GM21528 (cell line): ENCODE measurements around the gene MGLL.
A peak's percentile ranks its signal among the peaks of the same experiment; 100 is the strongest.

Experiments used
- ATAC-seq: cut with Tn5 transposase; IDR thresholded peaks from one replicate; pipeline ENCODE4 v1.9.1; 2021; ENCODE audit warnings: mild to moderate bottlenecking, moderate library complexity; ENCODE audit not compliant: unreplicated experiment, low FRiP score

MGLL gene

DNA sequence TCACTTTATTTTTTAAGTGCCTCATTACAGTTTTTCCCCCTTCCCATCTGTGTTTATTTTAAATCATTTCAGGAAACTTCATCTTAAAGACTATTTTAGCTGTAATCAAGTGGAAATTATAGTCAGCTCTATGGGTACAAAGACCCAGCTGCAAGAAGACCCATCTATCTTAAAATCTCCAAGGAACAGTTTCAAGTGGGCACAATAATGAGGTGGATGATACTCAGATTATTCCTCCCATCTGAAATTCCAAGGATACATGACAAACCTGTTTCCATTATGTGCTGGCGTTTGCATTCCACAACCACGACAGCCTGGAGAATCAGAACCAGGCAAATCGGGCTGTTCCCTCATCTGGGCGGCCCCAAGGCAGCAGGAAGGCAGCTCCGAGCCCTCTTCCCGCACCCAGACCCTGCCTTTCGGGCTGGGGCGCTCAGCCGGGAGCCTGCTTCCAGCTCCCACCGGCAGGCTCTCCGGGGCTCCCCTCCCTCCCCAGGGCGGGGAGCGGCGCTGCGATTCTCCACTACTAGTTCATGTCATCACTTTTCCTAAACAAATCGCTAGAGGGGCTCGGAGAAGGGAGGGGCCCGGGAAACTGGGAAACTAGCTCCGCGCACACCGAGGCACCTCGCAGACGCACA, at the start of gene MGLL:
TSS of gene MGLL (minus strand) at position 475 of the 641 bp plus-strand sequence. CDS start at position 278, 197 bp downstream.
- peak; percentile 8 for ATAC-seq

DNA sequence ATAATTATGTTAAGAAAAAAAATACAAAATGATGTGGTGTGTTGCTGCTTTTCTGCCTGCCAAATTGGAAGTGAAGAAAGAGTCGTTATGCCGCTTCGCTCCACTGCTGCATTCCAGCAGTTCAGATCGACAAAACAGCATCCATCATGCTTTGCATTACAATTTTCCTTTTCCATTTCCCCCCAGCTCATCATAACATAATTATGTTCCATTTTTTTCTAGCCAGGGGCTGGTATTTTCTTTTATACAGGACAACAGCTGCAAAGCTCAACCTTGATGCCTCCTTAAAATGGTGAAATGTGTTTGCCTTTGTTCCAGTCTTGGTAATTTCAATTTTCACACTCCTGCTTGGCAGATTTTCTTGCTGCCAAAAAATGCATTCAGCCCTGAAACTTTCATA, 47.8 kb upstream of the MGLL start:
- ATAC-seq: no peak

DNA sequence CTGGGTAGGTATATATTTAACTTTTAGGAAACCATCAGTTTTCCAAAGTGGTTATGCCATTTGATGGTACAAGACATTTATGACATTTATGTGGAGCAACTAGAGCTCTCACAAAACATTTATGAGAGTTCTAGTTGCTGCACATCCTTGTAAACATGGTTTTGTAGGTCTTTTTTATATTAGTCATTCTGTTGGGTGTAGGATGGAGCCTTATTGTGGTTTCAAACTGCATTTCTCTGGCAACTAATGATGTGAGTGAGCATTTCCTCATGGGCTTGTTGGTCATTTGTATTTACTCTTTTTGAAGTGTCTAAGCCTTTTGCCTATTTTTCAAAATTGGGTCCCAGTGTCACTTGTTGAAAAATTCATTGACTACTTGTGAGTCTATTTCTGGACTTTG, 45.7 kb upstream of the MGLL start:
- ATAC-seq: no peak

DNA sequence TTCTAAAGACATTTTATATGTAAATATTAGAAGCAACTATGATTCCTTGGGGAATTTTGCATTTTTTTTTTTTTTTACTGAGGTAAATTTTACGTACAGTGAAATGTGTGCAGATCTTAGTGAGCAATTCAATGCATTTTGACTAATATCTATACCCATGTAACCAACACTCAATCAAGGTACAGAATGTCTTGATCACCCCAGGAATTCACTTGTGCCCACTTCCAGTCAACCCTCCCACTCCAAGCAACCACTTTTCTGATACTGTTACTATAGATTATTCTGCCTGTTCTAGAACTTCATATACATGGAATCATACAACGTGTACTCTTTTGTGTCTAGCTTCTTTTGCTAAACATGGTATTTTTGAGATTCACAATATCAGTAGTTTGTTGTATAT, 45.1 kb upstream of the MGLL start:
- ATAC-seq: no peak

DNA sequence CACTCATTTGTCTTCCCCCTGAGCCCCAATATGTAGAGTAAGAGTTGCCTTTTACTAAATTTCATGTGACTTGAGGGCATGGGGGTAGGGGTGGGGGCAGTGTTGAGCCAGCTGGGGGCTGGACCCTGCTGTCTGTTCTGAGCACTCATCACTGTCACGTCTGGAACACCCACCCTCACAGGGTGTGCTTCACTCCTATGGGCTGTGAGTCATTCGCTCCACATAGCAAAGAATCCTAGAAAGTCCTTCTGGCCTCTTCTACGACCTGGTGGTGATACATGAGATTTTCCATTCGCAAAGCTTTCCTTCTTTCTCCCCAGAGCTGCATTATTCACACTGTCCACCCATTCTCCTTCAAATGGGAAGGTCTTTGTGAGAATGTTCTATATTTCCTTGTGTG, 43.6 kb upstream of the MGLL start:
- ATAC-seq: no peak

DNA sequence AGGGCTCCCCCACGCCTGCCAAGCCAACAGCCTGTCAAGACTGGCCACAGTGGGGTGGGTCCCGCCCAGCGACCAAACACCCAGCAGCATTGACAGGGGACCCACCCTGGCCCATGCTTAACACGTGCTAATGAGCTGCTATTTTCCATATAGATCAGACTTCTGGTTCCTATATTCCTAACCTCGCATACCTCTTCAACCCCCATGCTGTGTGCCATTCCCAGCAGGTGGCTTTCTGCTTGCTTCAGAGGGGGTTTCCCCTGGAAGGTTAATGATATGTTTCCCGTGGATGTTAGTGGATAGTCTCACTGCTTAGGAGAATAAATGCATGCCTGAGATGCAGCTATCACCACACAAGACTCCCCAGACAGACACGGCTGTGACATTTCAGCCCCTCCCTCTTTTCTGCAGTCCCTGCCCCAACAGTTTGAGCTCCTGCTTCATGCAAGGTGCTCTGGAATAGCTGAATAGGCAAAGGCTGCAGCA, 37.9 kb upstream of the MGLL start:
- no peak for ATAC-seq

DNA sequence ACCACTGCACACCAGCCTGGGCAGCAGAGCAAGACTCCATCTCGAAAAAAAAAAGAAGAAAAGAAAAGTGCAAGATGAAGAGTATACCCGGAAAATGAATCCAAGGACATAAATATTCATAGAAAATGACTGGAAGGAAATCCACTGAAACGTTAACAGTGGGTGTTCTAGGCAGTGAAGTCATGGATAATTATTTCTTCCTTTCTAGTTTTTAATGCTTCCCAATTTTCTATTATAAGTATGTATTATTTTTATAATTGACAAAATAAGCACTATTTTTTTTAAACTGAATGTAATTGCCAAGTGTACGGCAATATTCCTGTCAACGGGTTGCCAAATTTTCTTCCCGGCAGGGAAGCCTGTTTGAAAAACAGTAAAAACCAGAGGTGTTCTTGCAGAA, 37.4 kb upstream of the MGLL start:
- ATAC-seq: no peak

DNA sequence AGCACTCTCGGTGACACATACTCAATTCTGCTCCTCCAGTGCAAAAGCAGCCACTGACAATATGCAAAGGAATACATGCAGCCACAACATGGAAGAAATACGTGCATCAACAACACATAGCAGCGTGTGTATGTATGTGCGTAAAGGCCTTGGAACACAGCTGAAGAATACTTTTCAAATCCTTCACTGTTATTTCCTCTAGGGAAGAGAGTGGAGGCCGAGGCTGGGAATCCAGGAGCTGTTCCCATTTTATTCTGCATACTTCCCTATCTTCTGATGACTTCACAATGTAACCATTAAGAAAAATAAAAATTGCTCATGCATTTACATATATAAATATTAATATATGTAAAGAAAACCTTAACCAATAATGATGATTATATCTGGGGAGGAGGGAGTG, 36.6 kb upstream of the MGLL start:
- ATAC-seq: no peak

DNA sequence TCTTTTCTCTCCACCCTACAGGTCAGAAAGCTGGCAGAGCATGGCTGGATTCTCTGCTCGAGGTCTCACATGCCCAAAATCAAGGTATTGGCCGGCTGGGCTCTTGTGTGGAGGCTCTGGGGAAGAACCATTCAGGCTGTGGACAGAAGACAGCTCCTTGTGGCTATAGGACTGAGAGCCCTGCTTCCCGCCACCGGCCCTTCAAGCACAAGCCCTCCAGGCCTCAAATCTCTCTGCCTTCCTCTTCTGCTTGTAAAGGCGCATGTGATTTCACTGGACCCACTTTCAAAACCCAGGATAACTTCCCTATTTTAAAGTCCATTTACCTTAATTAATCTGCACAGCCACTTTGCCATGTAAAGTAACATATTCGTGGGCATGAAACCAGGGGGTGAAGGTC, 36.2 kb upstream of the MGLL start:
- ATAC-seq: no peak

DNA sequence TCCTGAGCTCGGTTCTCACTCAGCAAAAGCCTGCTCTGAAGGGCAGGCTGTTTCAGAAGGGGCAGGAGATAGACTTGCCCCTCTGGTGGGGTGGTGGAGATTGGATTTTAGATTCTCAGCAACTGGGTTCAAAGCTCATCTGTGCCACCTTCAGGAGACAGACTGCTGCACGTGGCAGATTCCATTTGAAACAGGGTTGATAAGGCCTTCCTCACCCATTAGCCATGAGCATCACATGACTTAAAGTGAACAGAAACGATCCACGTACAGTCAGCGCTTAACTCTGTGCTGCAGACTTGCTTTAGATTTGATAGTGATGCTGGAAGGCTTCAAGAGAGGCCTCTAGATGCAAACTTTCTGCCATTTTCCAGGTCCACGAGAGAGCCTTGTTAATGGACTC, 35.0 kb upstream of the MGLL start:
- ATAC-seq: no peak

DNA sequence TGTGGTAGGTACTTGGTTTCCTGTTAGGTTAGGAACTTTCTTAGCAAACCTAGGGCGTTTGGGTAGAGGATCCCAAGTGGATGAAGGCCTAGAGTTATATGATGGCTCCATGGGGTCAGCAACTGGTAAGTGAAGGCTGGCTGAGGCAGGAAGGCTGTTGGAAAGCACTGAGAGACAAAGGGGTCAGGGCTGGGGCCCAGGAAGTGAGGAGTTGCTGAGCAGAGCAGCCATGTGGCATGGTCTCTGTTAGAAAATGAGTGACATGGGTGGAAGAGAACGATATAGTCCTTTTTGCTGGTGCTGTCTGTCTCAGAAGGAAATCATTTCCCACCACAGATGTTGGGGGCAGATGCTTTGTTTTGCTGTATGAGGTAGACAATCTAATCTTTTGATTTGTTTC, 34.5 kb upstream of the MGLL start:
- ATAC-seq: no peak

DNA sequence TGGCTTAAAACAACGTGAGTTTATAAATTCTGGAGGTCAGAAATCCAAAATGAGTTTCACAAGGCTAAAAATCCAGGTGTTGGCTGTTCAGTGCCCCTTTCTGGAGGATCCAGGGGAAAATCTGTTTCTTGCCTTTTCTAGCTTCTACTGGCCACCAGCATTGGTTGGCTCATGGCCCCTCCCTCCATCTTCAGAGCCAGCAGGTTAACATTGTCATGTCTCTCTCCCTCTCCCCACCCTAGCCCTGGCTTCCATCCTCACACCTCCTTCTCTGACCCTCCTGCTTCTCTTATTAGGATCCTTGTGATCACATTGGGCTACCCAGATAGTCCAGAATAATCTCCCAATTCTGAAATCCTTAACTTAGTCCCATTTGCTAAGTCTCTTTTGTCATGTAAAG, 32.9 kb upstream of the MGLL start:
- ATAC-seq: no peak

DNA sequence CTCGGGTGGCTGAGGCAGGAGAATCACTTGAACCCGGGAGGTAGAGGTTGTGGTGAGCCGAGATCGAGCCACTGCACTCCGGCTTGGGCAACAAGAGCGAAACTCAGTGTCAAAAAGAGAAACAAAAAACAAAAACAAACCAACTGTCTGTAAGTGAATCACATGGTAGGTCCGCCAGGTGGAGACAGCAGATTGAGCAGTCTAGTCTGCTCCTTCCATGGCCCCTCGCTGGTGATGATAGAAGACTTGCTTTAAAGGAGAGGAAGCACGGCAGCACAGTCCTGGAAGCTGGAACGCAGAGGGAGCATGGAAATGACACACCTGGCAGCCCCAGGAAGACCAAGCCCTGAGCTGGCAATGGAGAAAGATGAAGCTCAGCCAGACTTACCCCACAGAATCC, 31.4 kb upstream of the MGLL start:
- ATAC-seq: no peak

DNA sequence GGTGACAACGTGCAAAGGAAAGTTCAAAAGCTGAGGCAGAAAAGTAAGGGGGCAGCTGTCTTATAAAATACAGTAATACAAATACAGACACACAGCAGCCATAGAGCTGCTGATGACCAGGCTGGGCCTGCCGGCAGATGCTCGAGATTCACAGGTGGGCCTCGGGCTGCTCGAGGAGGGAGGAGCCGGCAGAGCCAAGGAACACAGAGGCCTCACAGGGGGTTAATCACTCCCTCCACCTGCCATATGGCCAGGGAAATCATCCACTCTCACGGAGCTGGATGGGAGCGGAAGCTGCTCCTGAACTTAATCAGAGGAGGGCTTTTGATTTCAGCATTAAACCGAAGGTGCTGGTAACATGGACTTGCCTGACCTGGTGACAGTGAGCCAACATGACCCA, 29.6 kb upstream of the MGLL start:
- ATAC-seq: no peak

DNA sequence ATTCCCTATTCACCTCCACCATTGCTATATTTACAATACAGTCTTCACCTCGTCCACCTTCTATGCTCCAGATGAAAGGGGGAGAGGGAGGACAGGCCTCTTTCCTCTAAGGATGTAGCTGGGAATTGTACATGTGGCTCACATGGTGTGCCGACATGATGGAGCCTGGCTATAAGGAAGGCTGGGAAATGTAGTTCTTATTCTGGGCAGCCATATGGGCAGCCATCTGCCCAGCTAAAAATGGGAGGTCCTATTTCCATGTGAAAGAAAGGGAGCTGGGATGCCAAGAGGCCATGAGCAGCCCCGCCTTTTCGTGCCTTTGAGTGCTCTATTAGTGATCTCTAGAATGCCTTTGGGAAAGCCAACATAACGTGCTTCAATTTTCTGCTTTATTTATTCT, 27.1 kb upstream of the MGLL start:
- no peak for ATAC-seq

DNA sequence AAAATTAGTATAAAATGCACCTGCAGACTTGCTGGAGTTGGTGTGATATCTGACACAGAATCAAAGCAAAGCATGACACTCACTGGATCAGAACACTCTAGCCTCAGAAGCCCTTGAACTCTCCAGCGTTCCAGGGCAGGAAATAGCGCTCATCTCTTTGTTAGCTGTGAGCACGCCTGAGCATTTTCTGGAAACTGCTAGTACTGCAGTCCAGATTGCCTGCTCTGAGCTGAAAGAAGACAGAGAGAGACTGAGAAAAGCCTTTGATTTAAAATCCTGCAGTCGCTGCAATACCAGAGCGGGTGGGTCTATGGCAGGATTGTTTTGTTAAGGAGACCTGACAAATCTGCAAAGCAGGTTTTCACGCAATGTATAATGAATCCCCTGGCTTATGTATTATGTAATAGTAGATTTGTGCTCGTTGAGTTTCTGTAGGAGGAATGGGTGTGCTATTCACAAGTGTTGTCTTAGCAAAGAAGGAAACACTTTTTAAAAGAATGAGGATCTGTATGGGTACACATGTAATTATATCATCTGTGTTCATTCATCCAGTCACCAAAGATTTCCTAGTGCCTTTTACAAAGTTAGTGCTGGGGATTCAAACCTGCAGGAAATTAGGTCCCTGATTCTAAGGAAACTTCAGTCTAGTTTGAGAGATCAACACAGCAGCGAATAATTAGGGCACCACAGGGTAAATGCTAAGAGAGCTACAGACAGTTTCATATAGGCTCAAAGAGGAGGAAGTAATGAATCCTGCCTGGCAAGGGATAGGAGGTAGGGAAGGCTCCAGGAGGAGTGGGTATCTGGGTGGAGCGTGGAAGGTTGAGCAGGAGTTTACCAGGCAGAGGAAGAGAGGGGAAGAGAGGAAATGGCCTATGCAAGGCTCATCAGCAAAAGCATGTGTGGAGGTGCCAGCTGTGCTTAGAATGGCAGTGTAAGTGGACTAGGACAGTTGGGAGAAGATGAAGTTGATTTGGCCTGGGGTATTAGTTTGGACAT, 26.1 kb upstream of the MGLL start:
- no peak for ATAC-seq

DNA sequence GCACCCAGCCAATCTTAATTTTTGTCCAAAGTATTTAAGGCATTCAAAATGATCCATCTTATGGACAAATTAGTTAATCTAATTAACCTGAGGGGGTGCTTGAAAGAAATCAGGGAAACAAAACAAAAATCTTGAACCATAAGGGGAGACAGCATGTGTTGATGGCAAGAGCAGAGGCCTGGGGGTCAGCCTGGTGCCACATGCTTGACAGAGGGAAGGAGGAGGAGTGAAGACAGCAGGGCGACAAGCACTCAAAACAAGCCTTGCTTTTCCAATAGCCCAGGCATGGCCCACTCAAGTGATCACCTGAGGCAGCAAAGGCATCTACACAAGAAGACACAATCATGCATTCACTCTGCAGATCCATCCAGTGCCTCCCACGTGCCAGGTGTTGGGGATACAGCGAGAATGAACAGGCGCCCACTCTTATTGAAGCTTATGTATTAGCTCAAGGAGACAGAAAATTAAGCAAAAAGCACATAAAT, 25.0 kb upstream of the MGLL start:
- ATAC-seq: no peak

DNA sequence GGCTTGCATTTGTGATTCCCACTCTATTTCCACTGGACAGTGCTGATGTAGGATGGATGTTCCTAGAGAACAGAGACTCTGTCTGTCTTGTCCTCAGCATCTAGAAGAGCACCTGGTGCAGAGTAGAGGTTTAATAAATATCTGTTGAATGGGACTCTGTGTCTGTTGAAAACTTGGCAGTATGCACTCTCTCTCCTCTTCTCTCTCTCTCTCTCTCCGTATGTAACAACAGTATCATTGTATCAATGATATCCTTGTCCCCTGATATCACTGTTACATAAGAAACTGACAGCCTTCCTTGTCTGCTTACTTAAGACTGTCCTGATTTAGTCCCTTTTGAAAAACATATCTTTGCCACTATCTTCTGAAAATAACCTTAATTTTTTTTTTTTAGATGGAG, 24.3 kb upstream of the MGLL start:
- no peak for ATAC-seq

DNA sequence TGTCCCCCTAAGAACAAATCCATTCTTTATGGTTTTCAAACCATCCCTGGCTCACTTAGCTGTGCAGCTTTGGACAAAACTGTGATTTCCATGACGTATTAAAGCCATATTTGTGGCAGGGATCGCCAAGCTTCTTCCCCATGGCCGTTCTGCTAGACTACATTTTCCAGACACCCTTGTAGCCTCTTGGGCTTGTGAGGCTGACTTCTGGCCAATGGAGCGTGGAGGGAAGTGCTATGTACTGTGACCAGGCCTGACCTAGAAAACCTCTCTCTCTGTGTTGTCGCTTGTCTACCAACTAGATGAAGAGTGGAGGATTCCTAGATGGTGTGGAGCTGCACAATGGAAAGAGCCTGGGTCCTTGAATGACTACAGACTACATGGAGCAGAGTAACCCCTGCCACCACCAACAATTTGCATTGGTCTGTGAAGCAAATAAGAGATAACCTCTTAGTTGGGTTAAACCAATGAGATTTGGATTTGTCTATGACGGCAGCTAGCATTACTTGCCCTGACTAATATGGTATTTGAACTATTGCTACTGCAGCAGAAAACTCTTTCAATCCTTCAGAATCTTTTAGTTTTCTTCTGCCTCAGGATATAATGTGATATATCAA, 22.1 kb upstream of the MGLL start:
- no peak for ATAC-seq

DNA sequence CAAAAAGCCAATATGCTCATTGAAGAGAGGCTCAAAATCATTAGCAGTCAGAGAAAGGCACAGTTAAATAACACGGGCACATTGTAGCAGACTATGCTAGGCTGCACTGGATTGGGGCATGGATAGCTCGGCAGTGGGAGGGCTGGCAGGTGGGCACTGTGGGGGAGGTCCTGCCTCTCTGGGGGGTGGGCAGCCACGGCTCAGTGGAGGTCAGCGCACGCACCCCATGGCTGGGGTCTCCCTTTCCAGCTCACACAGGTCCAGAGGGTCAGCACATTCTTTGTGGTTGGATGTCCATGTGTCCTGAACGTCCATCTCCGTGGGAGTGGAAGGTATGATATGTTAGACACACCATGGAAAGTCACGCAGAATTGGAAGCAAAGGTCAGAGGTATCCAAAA, 18.4 kb upstream of the MGLL start:
- no peak for ATAC-seq

DNA sequence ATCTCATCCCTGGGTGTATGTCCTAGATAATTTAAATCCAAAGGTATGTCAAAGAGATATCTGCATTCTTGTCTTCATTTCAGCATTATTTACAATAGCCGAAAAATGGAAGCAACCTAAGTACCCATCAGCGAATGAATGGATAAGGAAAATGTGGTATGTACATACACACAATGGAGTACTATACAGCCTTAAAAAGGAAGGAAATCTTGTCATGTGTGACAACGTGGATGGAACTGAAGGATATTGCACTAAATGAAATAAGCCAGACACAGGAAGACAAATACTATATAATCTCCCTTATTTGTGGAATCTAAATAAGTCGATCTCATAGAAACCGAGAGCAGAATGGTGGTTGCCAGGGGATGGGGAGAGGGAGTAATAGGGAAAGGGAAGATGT, 16.8 kb upstream of the MGLL start:
- ATAC-seq: no peak
